Gastrocnemius medialis (tissue), 4 donors: ENCODE measurements around the gene CYP1A1. TPM values are rescaled to one million over a fixed set of nuclear protein-coding genes. Genes with fewer than 3 reads are reported as not detected.

Experiments used
- ATAC-seq, 2 donors: fragments of 150-250 bp; one replicate each; pipeline ENCODE4 v1.9.1; 2016
- DNase-seq, 2 donors: peaks; one replicate each; pipeline ENCODE4 v3.0.0-alpha.2; 2019
- H3K27ac ChIP-seq, 4 donors: fragments of 200-600 bp; sonication (generic); 1 replicate in 1 of 4; 2 replicates in 3 of 4; pipeline ENCODE4 v1.5.1; 2016 to 2018; ENCODE audit warnings: mild to moderate bottlenecking in 2 of 4, moderate library complexity in 1 of 4
- H3K27me3 ChIP-seq, 3 donors: fragments of 200-600 bp; sonication (generic) in 2 of 3; 1 replicate in 1 of 3; 2 replicates in 2 of 3; pipeline versions ENCODE4 v1.5.1 to v1.6.0; 2016 to 2019; ENCODE audit warnings: mild to moderate bottlenecking in 1 of 3, moderate library complexity in 1 of 3
- H3K36me3 ChIP-seq, 2 donors: fragments of 200-600 bp; sonication (generic) in 1 of 2; one replicate each; pipeline ENCODE4 v1.5.1; 2017 to 2018
- H3K4me1 ChIP-seq, 2 donors: fragments of 200-600 bp; sonication (generic) in 1 of 2; one replicate each; pipeline ENCODE4 v1.5.1; 2016 to 2017; ENCODE audit warnings: mild to moderate bottlenecking in 2 of 2
- H3K4me3 ChIP-seq, 4 donors: fragments of 200-600 bp; sonication (generic) in 3 of 4; 1 replicate in 1 of 4; 2 replicates in 3 of 4; pipeline ENCODE4 v1.5.1; 2016 to 2019; ENCODE audit warnings: mild to moderate bottlenecking in 2 of 4
- H3K9me3 ChIP-seq, 3 donors: fragments of 200-600 bp; sonication (generic) in 2 of 3; 1 replicate in 1 of 3; 2 replicates in 2 of 3; pipeline ENCODE4 v1.5.1; 2016 to 2019
- CTCF ChIP-seq, 5 experiments: fragments of 450-650 bp in 3 of 5; fragments of 200-600 bp in 2 of 5; sonication (generic) in 2 of 5; IDR thresholded peaks in 4 of 5; conservative IDR thresholded peaks in 1 of 5; 1 replicate in 4 of 5; 2 replicates in 1 of 5; pipeline ENCODE4 v1.5.1; 2016 to 2019; ENCODE audit warnings: antibody characterized with exemption in 5 of 5, mild to moderate bottlenecking in 3 of 5, moderate library complexity in 3 of 5
- POLR2A ChIP-seq, 2 donors: fragments of 450-650 bp; IDR thresholded peaks; one replicate each; pipeline ENCODE4 v1.6.1; 2017; ENCODE audit warnings: antibody characterized with exemption in 2 of 2, mild to moderate bottlenecking in 2 of 2, moderate library complexity in 2 of 2
- in situ Hi-C, 4 donors: fragments of 200-750 bp; cut with MboI; loops; one replicate each; pipeline versions ENCODE4 v1.15.0 to v1.8.0; 2017; ENCODE audit warnings: low sequenced_read_pairs in 4 of 4
- intact Hi-C: fragments of 100-400 bp; cut with DNase I; formaldehyde crosslinking; loops from one replicate; pipeline ENCODE4 v1.15.1; 2023; ENCODE audit warnings: low total_unique reads
- total RNA-seq, 4 donors: library from RNA; depleted of rRNA; stranded (reverse); fragments of >200 nt; gene quantifications; one replicate each; pipeline versions ENCODE4 v1.1.0 to v1.2.3, GENCODE V29; 2016

Gene CYP1A1
- total RNA-seq, 4 donors from 2014 or later = 0.41 to 3.0 (median 1.6) TPM

DNA sequence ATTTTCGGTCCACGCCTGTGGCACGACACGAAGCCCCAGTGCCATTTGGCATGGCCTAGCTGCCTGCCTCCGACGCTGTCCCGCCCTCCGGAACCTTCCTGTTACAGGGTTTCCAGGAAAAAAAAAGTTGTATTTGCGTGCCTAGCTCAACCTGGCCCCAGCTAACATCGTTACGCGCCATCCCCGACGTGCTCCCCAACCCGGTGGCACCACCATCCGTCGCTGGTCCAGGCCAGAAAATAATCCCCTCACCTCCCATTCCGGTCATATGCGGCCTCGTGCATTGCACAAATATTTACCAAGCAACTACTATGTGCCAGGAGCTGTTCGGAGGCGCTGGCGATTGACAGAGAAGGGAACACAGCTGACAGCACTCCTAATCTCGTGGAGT, 1.4 kb upstream of the CYP1A1 start:
- H3K27me3 ChIP-seq = peaks cover 0 to 5% (median 0%) of the 10 kb centered on the region in 3 donors
- peak overlapping the region in 1 of 4 donors; percentile 69 for H3K27ac ChIP-seq
- intact Hi-C loops (no loop called here), in situ Hi-C loops (no loop called here)
- no peak for DNase-seq
- H3K9me3 ChIP-seq = no peaks in the 10 kb centered on the region
- no peaks in the 10 kb centered on the region for H3K36me3 ChIP-seq
- no peak for ATAC-seq
- H3K4me3 ChIP-seq = peak overlapping the region; percentile 66 to 88 (median 68)
- TF ChIP-seq CTCF (IDR thresholded peaks at IDR 0.05 in 4 of 5, conservative IDR thresholded peaks at IDR 0.05 in 1 of 5) (no peak), POLR2A (IDR thresholded peaks at IDR 0.05) (peak in 1 of 2 donors; percentile 0)
- H3K4me1 ChIP-seq = peaks cover 13 to 25% of the 10 kb centered on the region in 2 donors

DNA sequence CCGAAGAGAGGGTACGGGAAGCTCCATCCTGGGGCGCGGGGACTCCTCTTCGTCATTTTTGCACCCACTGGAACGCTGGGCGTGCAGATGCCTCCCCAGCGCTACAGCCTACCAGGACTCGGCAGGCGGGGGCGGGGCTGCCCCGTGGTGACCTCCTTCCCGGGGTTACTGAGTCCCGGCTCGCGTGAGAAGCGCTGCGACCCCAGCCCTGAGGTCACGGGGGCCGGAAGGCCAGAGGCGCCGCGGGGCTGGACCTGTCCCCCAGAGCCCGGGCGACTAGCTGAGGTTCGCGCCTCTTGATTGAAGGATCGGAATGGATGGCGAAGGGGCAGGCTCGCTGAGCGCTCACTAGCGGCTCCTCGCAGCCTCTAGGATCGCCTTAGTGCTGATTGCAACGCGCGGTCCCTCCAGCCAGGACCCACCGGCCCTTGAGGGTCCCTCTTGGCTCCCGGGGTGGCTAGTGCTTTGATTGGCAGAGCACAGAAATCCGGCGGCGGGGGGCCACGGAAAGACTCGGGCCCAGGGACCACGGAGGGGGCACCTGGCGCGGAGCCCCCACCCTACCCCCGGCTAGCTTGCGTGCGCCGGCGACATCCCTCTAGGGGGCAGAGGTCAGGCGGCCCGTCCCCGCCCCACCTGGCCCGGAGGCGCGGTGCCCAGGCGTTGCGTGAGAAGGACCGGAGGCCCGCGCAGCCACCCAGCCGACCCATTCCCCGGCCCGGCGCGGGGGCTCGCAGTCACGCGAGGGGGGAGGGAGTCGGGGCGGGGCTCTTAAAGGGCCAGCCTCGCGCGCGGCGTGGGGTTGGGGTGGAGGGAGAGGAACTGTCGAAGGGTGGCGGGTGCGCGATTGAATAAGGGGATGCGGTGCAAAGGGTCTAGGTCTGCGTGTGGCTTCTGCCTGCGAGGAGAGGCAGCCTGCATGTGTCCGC, 781 bp upstream of the CYP1A1 start:
- Histone ChIP-seq H3K27me3 (peaks cover 0 to 5% (median 0%) of the 10 kb centered on the region in 3 donors), H3K27ac (peak overlapping the region in 3 of 4 donors; percentile 62 to 69 (median 68)), H3K4me1 (peaks cover 13 to 25% of the 10 kb centered on the region in 2 donors), H3K9me3 (no peaks in the 10 kb centered on the region), H3K4me3 (peak overlapping the region; percentile 66 to 88 (median 68)), H3K36me3 (no peaks in the 10 kb centered on the region)
- TF ChIP-seq POLR2A (IDR thresholded peaks at IDR 0.05) (peak in 1 of 2 donors; percentile 5), CTCF (IDR thresholded peaks at IDR 0.05 in 4 of 5, conservative IDR thresholded peaks at IDR 0.05 in 1 of 5) (no peak)
- in situ Hi-C loops = no loop called here
- intact Hi-C loops = no loop called here
- peak; percentile 36 to 46 for ATAC-seq
- no peak for DNase-seq

DNA sequence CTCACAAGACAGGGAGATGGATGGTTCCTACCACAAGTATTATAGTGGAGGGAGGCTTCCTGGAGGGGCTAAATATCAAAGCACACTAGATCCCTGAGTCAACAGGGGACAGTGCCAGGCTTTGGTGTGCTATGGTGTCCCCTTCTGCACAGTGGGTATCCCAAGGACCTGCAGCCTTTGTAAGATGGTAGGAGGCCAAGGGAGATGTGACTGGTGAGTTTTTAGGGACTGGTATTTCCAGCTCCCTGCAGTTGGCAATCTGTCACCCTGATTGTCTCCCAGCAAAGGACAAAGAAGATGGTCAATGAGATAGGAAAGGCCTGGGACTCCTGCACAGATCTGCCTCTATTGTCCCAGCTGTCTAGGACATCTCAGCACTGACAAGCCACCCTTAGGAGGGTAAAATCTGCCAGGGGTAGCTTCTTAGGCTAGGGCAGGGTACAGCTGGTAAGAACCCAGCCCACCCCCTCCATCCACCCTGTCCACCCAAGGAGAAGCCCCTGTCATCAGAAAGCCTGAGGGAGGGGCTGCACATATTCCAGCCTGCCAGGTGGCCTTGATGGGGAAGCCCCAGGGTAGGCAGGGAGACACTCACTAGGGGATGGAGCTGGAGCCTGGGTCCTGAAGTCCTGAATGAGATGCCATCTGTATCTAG, 631 bp downstream of the CYP1A1 start:
- Histone ChIP-seq H3K4me3 (peak overlapping the region in 1 of 4 donors; percentile 66), H3K9me3 (no peaks in the 10 kb centered on the region), H3K36me3 (no peaks in the 10 kb centered on the region), H3K27ac (peak overlapping the region in 1 of 4 donors; percentile 69), H3K27me3 (peaks cover 0 to 5% (median 0%) of the 10 kb centered on the region in 3 donors), H3K4me1 (peaks cover 13 to 25% of the 10 kb centered on the region in 2 donors)
- no peak for TF ChIP-seq CTCF (IDR thresholded peaks at IDR 0.05 in 4 of 5, conservative IDR thresholded peaks at IDR 0.05 in 1 of 5)
- no peak for TF ChIP-seq POLR2A (IDR thresholded peaks at IDR 0.05)
- in situ Hi-C loops (no loop called here), intact Hi-C loops (no loop called here)
- ATAC-seq = no peak
- DNase-seq = no peak

GRCh38 chr15:74723754-74724334, 1.5 kb downstream of the CYP1A1 start:
- Histone ChIP-seq H3K27me3 (peaks cover 0 to 5% (median 0%) of the 10 kb centered on the region in 3 donors), H3K27ac (peak overlapping the region in 1 of 4 donors; percentile 69), H3K9me3 (no peaks in the 10 kb centered on the region), H3K4me3 (no peak overlapping the region), H3K4me1 (peaks cover 13 to 25% of the 10 kb centered on the region in 2 donors), H3K36me3 (no peaks in the 10 kb centered on the region)
- in situ Hi-C loops (no loop called here), intact Hi-C loops (no loop called here)
- DNase-seq (no peak), ATAC-seq (peak; percentile 39 to 55)
- TF ChIP-seq POLR2A (IDR thresholded peaks at IDR 0.05) (no peak), CTCF (IDR thresholded peaks at IDR 0.05 in 4 of 5, conservative IDR thresholded peaks at IDR 0.05 in 1 of 5) (no peak)
